HepG2 (cell line): ENCODE data around the gene C19orf85. TPM values are rescaled to one million over a fixed set of nuclear protein-coding genes. Genes with fewer than 3 reads are reported as not detected.

Source experiments
- ATAC-seq: fragments of 200-7000 bp; cut with Tn5 transposase; 3 replicates; pipeline ENCODE4 v1.9.1; 2020; ENCODE audit warnings: mild to moderate bottlenecking, moderate library complexity
- BruUV-seq: library from RNA; stranded (reverse); fragments of 400-500 nt; replicated peaks from 2 replicates; lab custom pipeline; 2021; lab: Mats Ljungman, UMichigan
- CTCF ChIA-PET: fragments of 300-600 bp; formaldehyde crosslinking; extraction: SDS; loops from one replicate; lab custom pipeline; 2021; ENCODE audit warnings: low total read pairs, inconsistent platforms, low intra/inter-chr PET ratio; lab: Yijun Ruan, JAX
- POLR2A ChIA-PET: fragments of 350-600 bp; sonication (Branson Sonifier 250); formaldehyde crosslinking; loops from one replicate; lab custom pipeline; 2020; ENCODE audit warnings: antibody characterized with exemption, inconsistent platforms; lab: Yijun Ruan, JAX
- DNase-seq: peaks from one replicate; pipeline ENCODE4 v3.0.0-alpha.2; 2015; ENCODE audit warnings: low spot score
- FAIRE-seq: peaks from 3 replicates; lab custom pipeline; 2011; peaks lifted over from hg19 to GRCh38; lab: Jason Lieb, UNC
- H2AFZ ChIP-seq: one replicate; pipeline ENCODE4 v1.6.1; 2011; ENCODE audit warnings: low read length, inconsistent platforms
- H3K27ac ChIP-seq: fragments of 300-600 bp; 3 replicates; pipeline ENCODE4 v1.8.0; 2011; ENCODE audit warnings: mixed run types, mild to moderate bottlenecking, mixed read lengths, low read length, inconsistent platforms; ENCODE audit not compliant: insufficient read depth; ENCODE audit errors: extremely low read length
- H3K27me3 ChIP-seq, 2 experiments: fragments of 200-600 bp in 1 of 2; 2 replicates in 1 of 2; 3 replicates in 1 of 2; pipeline versions ENCODE4 v1.6.0 to v1.8.0; 2011; ENCODE audit warnings: low read length in 2 of 2, mild to moderate bottlenecking in 2 of 2, moderate library complexity in 2 of 2, inconsistent platforms in 1 of 2; ENCODE audit not compliant: insufficient read depth in 2 of 2, control insufficient read depth in 1 of 2
- H3K36me3 ChIP-seq, 2 experiments: fragments of 200-600 bp in 1 of 2; replicated peaks in 1 of 2; 2 replicates in 1 of 2; 3 replicates in 1 of 2; pipeline versions ENCODE4 v1.5.1 to v1.8.0; 2011; ENCODE audit warnings: low read length in 2 of 2, inconsistent platforms in 1 of 2; ENCODE audit not compliant: insufficient read depth in 2 of 2, control insufficient read depth in 1 of 2
- H3K4me1 ChIP-seq: 2 replicates; pipeline ENCODE4 v1.5.1; 2012; ENCODE audit warnings: low read length, inconsistent platforms; ENCODE audit not compliant: insufficient read depth
- H3K4me2 ChIP-seq: 2 replicates; pipeline ENCODE4 v1.6.0; 2011; ENCODE audit warnings: low read depth, low read length, inconsistent platforms
- H3K4me3 ChIP-seq, 3 experiments: fragments of 200-600 bp in 1 of 3; sonication (generic), shearing (Covaris generic) in 1 of 3; replicated peaks in 1 of 3; 2 replicates each; pipeline ENCODE4 v1.5.1; 2011 to 2016; ENCODE audit warnings: low read length in 3 of 3, inconsistent platforms in 2 of 3, low read depth in 2 of 3, mild to moderate bottlenecking in 2 of 3, control low read depth in 1 of 3, mixed read lengths in 1 of 3; ENCODE audit not compliant: insufficient read depth in 1 of 3
- H3K79me2 ChIP-seq: one replicate; pipeline ENCODE4 v1.6.1; 2011; ENCODE audit warnings: low read length, inconsistent platforms; ENCODE audit not compliant: insufficient read depth
- H3K9ac ChIP-seq: 2 replicates; pipeline ENCODE4 v1.6.0; 2011; ENCODE audit warnings: mild to moderate bottlenecking, low read depth, low read length, inconsistent platforms; ENCODE audit not compliant: insufficient read depth
- H3K9me3 ChIP-seq: 2 replicates; pipeline ENCODE4 v1.5.1; 2012; ENCODE audit warnings: mild to moderate bottlenecking, low read length
- H4K20me1 ChIP-seq: 2 replicates; pipeline ENCODE4 v1.6.0; 2011; ENCODE audit warnings: inconsistent platforms, mild to moderate bottlenecking, low read length, moderate library complexity; ENCODE audit not compliant: insufficient read depth
- AGO2 ChIP-seq: fragments of 200-400 bp; formaldehyde crosslinking; optimal IDR thresholded peaks from 2 replicates; pipeline ENCODE3; 2017; ENCODE audit warnings: mild to moderate bottlenecking, low read depth, low read length, moderate library complexity
- ATF7-NPFF ChIP-seq: sonication (generic); formaldehyde crosslinking; IDR thresholded peaks from 2 replicates; pipeline ENCODE4 v1.8.1; 2023; ENCODE audit warnings: mild to moderate bottlenecking, low read depth, missing genetic modification reagents, moderate library complexity
- ATM ChIP-seq: fragments of 450-650 bp; IDR thresholded peaks from 2 replicates; pipeline ENCODE4 v1.7.1; 2017; ENCODE audit warnings: mild to moderate bottlenecking, borderline replicate concordance
- FOXA3 ChIP-seq: IDR thresholded peaks from 2 replicates; pipeline ENCODE4 v1.6.1; 2016; ENCODE audit warnings: missing genetic modification reagents, missing compliant biosample characterization
- HDAC2 ChIP-seq: sonication (generic); formaldehyde crosslinking; IDR thresholded peaks from 2 replicates; pipeline ENCODE4 v1.4.0; 2020; ENCODE audit warnings: missing genetic modification reagents
- HMG20A ChIP-seq: IDR thresholded peaks from 2 replicates; pipeline ENCODE4 v1.6.1; 2016; ENCODE audit warnings: borderline replicate concordance
- ISL2 ChIP-seq: sonication (generic); formaldehyde crosslinking; IDR thresholded peaks from 2 replicates; pipeline ENCODE4 v1.5.0; 2020; ENCODE audit warnings: missing genetic modification reagents
- KMT2A ChIP-seq: sonication (generic); formaldehyde crosslinking; IDR thresholded peaks from 2 replicates; pipeline ENCODE4 v1.4.0; 2020; ENCODE audit warnings: missing genetic modification reagents
- NFRKB ChIP-seq: fragments of 450-650 bp; IDR thresholded peaks from 2 replicates; pipeline ENCODE4 v1.6.1; 2017
- PTBP1 ChIP-seq: fragments of 200-400 bp; formaldehyde crosslinking; IDR thresholded peaks from 2 replicates; pipeline ENCODE4 v1.6.1; 2018; ENCODE audit warnings: low read length, low read depth; ENCODE audit not compliant: poor library complexity, severe bottlenecking
- ZNF263 ChIP-seq: sonication (generic); formaldehyde crosslinking; IDR thresholded peaks from 2 replicates; pipeline ENCODE4 v1.4.0; 2020; ENCODE audit warnings: missing genetic modification reagents
- ZNF333 ChIP-seq: sonication (generic); formaldehyde crosslinking; IDR thresholded peaks from 2 replicates; pipeline ENCODE4 v1.4.0; 2020; ENCODE audit warnings: mild to moderate bottlenecking, missing genetic modification reagents, borderline replicate concordance
- ZNF547 ChIP-seq: sonication (generic); formaldehyde crosslinking; IDR thresholded peaks from 2 replicates; pipeline ENCODE4 v1.5.1; 2020; ENCODE audit warnings: mild to moderate bottlenecking, missing genetic modification reagents
- ZNF75D ChIP-seq: sonication (generic); formaldehyde crosslinking; IDR thresholded peaks from 2 replicates; pipeline ENCODE4 v1.8.1; 2023; ENCODE audit warnings: missing genetic modification reagents, mild to moderate bottlenecking, borderline replicate concordance
- ZNF780A ChIP-seq: sonication (generic); formaldehyde crosslinking; IDR thresholded peaks from 2 replicates; pipeline ENCODE4 v1.8.0; 2022; ENCODE audit warnings: mild to moderate bottlenecking, missing genetic modification reagents, moderate library complexity
- ZNF850 ChIP-seq: sonication (generic); formaldehyde crosslinking; conservative IDR thresholded peaks from 2 replicates; pipeline ENCODE4 v1.9.0; 2021; ENCODE audit warnings: mild to moderate bottlenecking, missing genetic modification reagents
- ZSCAN20 ChIP-seq: sonication (generic); formaldehyde crosslinking; IDR thresholded peaks from 2 replicates; pipeline ENCODE4 v1.4.0; 2020; ENCODE audit warnings: missing genetic modification reagents, mild to moderate bottlenecking, borderline replicate concordance
- WGBS: methylation state at CpG from one replicate; pipeline ENCODE4 v1.1.6; 2017; ENCODE audit warnings: low lambda C conversion rate; 5-methylcytosine and 5-hydroxymethylcytosine counted together
- in situ Hi-C: cut with HindIII; loops from 2 replicates; pipeline ENCODE4 v1.10.0; 2017; ENCODE audit warnings: low pct_unique_long_range_greater_than_20kb; ENCODE audit not compliant: extremely low pct_ligation_motif_present
- intact Hi-C: fragments of 100-400 bp; cut with micrococcal nuclease; formaldehyde crosslinking; loops from one replicate; pipeline ENCODE4 v1.10.0; 2022; ENCODE audit not compliant: unreplicated experiment
- polyA plus RNA-seq, 8 experiments: library from polyadenylated mRNA; depleted of rRNA in 3 of 8; stranded (reverse) in 7 of 8; unstranded in 1 of 8; fragments of >200 nt; fragmentation: Illumina TruSeq in 4 of 8; extraction: Trizol in 4 of 8; gene quantifications; 2 replicates each; pipeline versions ENCODE4 v1.2.1 to v1.2.3, GENCODE V29; 2011 to 2016; ENCODE audit warnings: low read depth in 4 of 8, missing spikeins in 1 of 8, mixed read lengths in 1 of 8; ENCODE audit not compliant: insufficient read depth in 1 of 8
- total RNA-seq, 5 experiments: library from RNA; depleted of rRNA; stranded (reverse); fragments of >200 nt; fragmentation: Illumina TruSeq; extraction: Trizol; gene quantifications; 2 replicates each; pipeline ENCODE4 v1.2.3, GENCODE V29; 2016; ENCODE audit warnings: low read depth in 1 of 5
- TF ChIP-seq, protein P1 (sequence below): sonication (generic); formaldehyde crosslinking; IDR thresholded peaks from 2 replicates; pipeline ENCODE4 v1.8.1; 2023; ENCODE audit warnings: missing genetic modification reagents, inconsistent platforms, borderline replicate concordance
- TF ChIP-seq, protein P2 (sequence below): sonication (generic); formaldehyde crosslinking; IDR thresholded peaks from 2 replicates; pipeline ENCODE4 v1.8.1; 2023; ENCODE audit warnings: mild to moderate bottlenecking, missing genetic modification reagents, borderline replicate concordance
- TF ChIP-seq, protein P3 (sequence below): sonication (generic); formaldehyde crosslinking; conservative IDR thresholded peaks from 2 replicates; pipeline ENCODE4 v1.4.0; 2020; ENCODE audit warnings: missing genetic modification reagents
- TF ChIP-seq, protein P4 (sequence below): sonication (generic); formaldehyde crosslinking; IDR thresholded peaks from 2 replicates; pipeline ENCODE4 v1.4.0; 2020; ENCODE audit warnings: missing genetic modification reagents

The C19orf85 gene
- total and polyA plus RNA-seq, 2 of the 13 experiments (the other 11 are each of a cell fraction or from before 2014, with no cell fraction given): not detected

DNA sequence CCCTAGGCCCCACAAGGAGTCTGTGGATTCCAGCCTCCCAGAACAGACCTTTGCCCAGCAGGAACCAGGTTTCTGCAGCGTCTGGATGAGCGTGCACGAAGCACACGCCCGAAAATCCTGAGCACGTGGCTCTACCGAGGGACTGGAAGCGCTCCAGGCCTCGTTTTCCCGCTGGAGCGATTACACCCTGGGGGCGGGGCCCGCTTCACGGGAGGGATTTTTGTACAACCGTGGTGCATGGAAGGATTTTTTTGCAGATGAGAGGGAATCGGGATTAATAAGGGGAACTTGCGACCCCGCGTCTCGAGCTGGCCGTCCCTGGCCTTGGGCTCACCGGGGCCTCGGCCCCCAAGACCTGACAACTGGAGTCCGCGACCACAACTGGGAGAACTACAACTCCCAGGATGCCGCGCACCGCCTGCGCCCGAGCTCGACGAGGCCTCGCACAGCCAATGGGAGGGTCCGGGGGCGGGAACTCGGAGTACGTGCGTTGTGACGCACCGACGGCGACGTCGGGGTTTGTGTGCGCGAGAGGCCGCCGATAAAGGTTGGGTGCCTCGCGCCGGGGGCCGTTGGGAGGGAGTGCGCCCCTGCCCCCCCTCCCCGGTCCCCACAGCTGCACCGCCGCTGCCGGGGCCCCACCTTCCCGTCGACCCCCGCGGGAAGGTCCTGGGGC is 11.7 kb upstream of the C19orf85 start, which contains the start of gene ZNF628:
TSS of gene ZNF628 (plus strand) at position 518 of the 676 bp plus-strand sequence. CDS start 3,294 bp downstream, outside the sequence.
- DNase-seq (peak; percentile 93), ATAC-seq (peak; percentile 93), FAIRE-seq (peak; percentile 28)
- peak within 1 kb of the TSS; percentile 76 for H2AFZ ChIP-seq
- peak within 1 kb of the TSS; percentile 78 for H3K4me2 ChIP-seq
- H3K4me3 ChIP-seq: peak within 1 kb of the TSS; percentile 81 to 97 (median 86)
- intact Hi-C loops: no loop called here
- peaks cover 53% of the 10 kb centered on the region for H3K4me1 ChIP-seq
- CTCF ChIA-PET: no interaction called here
- H3K79me2 ChIP-seq: peaks cover 11% of the 10 kb centered on the region
- H3K9me3 ChIP-seq: no peaks in the 10 kb centered on the region
- H4K20me1 ChIP-seq: no peaks in the 10 kb centered on the region
- H3K27ac ChIP-seq: peak within 1 kb of the TSS; percentile 77
- 2% methylated on average over 6 of the region's 61 CpGs for WGBS
- no peaks in the 10 kb centered on the region; a peak in 1 of 5 replicates for H3K27me3 ChIP-seq
- H3K9ac ChIP-seq: peak within 1 kb of the TSS; percentile 75
- POLR2A ChIA-PET: interaction anchor here (0.6 to 2.9 kb wide), 24 partner anchors 7 to 358 kb away, joined by 3 to 44 read pairs (median 6); partner anchors contain the start of genes CCDC106, FIZ1, HSPBP1 and ISOC2
- in situ Hi-C loops: no loop called here
- BruUV-seq: TSS peak; percentile 71
- no peaks in the 10 kb centered on the region for H3K36me3 ChIP-seq
- peak; percentile 53; the same call in 1 of the 2 replicates for TF ChIP-seq ZNF333
- TF ChIP-seq PTBP1: no peak
- TF ChIP-seq ZNF75D: no peak; the same call in 1 of the 2 replicates
- no peak for TF ChIP-seq ZNF780A (CRISPR knock-in tag)
- TF ChIP-seq ATM: no peak
- TF ChIP-seq NFRKB: no peak
- TF ChIP-seq AGO2: no peak
- no peak; the same call in 1 of the 2 replicates for TF ChIP-seq HDAC2 (CRISPR knock-in tag)
- TF ChIP-seq, protein P1, sequence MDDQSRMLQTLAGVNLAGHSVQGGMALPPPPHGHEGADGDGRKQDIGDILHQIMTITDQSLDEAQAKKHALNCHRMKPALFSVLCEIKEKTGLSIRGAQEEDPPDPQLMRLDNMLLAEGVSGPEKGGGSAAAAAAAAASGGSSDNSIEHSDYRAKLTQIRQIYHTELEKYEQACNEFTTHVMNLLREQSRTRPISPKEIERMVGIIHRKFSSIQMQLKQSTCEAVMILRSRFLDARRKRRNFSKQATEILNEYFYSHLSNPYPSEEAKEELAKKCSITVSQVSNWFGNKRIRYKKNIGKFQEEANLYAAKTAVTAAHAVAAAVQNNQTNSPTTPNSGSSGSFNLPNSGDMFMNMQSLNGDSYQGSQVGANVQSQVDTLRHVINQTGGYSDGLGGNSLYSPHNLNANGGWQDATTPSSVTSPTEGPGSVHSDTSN (CRISPR knock-in tag): peak; percentile 57; the same call in 1 of the 2 replicates
- TF ChIP-seq ZNF850 (CRISPR knock-in tag): no peak
- TF ChIP-seq ZSCAN20 (CRISPR knock-in tag): no peak; the same call in 1 of the 2 replicates
- TF ChIP-seq, protein P2, sequence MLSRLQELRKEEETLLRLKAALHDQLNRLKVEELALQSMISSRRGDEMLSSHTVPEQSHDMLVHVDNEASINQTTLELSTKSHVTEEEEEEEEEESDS: no peak
- no peak for TF ChIP-seq HMG20A (CRISPR knock-in tag)
- TF ChIP-seq, protein P3, sequence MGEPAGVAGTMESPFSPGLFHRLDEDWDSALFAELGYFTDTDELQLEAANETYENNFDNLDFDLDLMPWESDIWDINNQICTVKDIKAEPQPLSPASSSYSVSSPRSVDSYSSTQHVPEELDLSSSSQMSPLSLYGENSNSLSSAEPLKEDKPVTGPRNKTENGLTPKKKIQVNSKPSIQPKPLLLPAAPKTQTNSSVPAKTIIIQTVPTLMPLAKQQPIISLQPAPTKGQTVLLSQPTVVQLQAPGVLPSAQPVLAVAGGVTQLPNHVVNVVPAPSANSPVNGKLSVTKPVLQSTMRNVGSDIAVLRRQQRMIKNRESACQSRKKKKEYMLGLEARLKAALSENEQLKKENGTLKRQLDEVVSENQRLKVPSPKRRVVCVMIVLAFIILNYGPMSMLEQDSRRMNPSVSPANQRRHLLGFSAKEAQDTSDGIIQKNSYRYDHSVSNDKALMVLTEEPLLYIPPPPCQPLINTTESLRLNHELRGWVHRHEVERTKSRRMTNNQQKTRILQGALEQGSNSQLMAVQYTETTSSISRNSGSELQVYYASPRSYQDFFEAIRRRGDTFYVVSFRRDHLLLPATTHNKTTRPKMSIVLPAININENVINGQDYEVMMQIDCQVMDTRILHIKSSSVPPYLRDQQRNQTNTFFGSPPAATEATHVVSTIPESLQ (CRISPR knock-in tag): no peak
- peak; percentile 95 for TF ChIP-seq ZNF547
- peak; percentile 61 for TF ChIP-seq ZNF263 (CRISPR knock-in tag)
- peak; percentile 56; the same call in 1 of the 2 replicates for TF ChIP-seq FOXA3 (CRISPR knock-in tag)
- TF ChIP-seq, protein P4, sequence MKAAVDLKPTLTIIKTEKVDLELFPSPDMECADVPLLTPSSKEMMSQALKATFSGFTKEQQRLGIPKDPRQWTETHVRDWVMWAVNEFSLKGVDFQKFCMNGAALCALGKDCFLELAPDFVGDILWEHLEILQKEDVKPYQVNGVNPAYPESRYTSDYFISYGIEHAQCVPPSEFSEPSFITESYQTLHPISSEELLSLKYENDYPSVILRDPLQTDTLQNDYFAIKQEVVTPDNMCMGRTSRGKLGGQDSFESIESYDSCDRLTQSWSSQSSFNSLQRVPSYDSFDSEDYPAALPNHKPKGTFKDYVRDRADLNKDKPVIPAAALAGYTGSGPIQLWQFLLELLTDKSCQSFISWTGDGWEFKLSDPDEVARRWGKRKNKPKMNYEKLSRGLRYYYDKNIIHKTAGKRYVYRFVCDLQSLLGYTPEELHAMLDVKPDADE (CRISPR knock-in tag): peak; percentile 82; the same call in 1 of the 2 replicates
- TF ChIP-seq ATF7-NPFF (CRISPR knock-in tag): peak; percentile 82
- TF ChIP-seq ISL2: no peak
- TF ChIP-seq KMT2A: peak; percentile 61
